ENCODE results near the gene NUAK1. TPM values are rescaled to one million over a fixed set of nuclear protein-coding genes. Genes with fewer than 3 reads are reported as not detected.

NUAK1 gene
- total RNA-seq, 1 experiment from 2014 or later = 1.3 TPM

- no peak for TF ChIP-seq EZH2 (IDR thresholded peaks at IDR 0.05; ENCODE audit: borderline replicate concordance, low read depth, low read length, poor library complexity, severe bottlenecking)
- no peak for TF ChIP-seq CTCF (conservative IDR thresholded peaks at IDR 0.05; ENCODE audit: low read depth, low read length)
- DNase-seq (ENCODE audit: low spot score) = no peak
- H3K27me3 ChIP-seq (replicated peaks; ENCODE audit: insufficient read depth, low read depth, low read length, poor library complexity) = peaks cover 12% of the 10 kb centered on the region
- ChIA-PET POLR2A (ENCODE audit: low non-redundant PET) (no interaction called here), CTCF (no interaction called here)
- BruUV-seq (replicated peaks) = no TSS peak
- intact Hi-C loops (cut with micrococcal nuclease; ENCODE audit: unreplicated experiment) = no loop called here
- H3K4me3 ChIP-seq (ENCODE audit: low read depth, low read length, poor library complexity, severe bottlenecking) = no peak overlapping the region
- no peaks in the 10 kb centered on the region for H3K9me3 ChIP-seq (ENCODE audit: low read depth, low read length, poor library complexity, severe bottlenecking)
- no peak overlapping the region for H3K27ac ChIP-seq (ENCODE audit: low read depth, low read length, poor library complexity, severe bottlenecking)
- no peaks in the 10 kb centered on the region for H3K4me1 ChIP-seq (ENCODE audit: insufficient read depth, low read length, poor library complexity, severe bottlenecking)
- no peaks in the 10 kb centered on the region for H3K36me3 ChIP-seq (ENCODE audit: insufficient read depth, low read length, poor library complexity, severe bottlenecking)
Measured at GRCh38 chr12:106174876-106175275, 36.1 kb upstream of the NUAK1 start.

- ChIA-PET POLR2A (ENCODE audit: low non-redundant PET) (no interaction called here), CTCF (no interaction called here)
- H3K9me3 ChIP-seq (ENCODE audit: low read depth, low read length, poor library complexity, severe bottlenecking) = no peaks in the 10 kb centered on the region
- peaks cover 12% of the 10 kb centered on the region for H3K27me3 ChIP-seq (replicated peaks; ENCODE audit: insufficient read depth, low read depth, low read length, poor library complexity)
- no peak for DNase-seq (ENCODE audit: low spot score)
- TF ChIP-seq EZH2 (IDR thresholded peaks at IDR 0.05; ENCODE audit: borderline replicate concordance, low read depth, low read length, poor library complexity, severe bottlenecking) (no peak), CTCF (conservative IDR thresholded peaks at IDR 0.05; ENCODE audit: low read depth, low read length) (no peak)
- no TSS peak for BruUV-seq (replicated peaks)
- no peaks in the 10 kb centered on the region for H3K4me1 ChIP-seq (ENCODE audit: insufficient read depth, low read length, poor library complexity, severe bottlenecking)
- H3K4me3 ChIP-seq (ENCODE audit: low read depth, low read length, poor library complexity, severe bottlenecking) = no peak overlapping the region
- intact Hi-C loops (cut with micrococcal nuclease; ENCODE audit: unreplicated experiment) = no loop called here
- no peak overlapping the region for H3K27ac ChIP-seq (ENCODE audit: low read depth, low read length, poor library complexity, severe bottlenecking)
- H3K36me3 ChIP-seq (ENCODE audit: insufficient read depth, low read length, poor library complexity, severe bottlenecking) = no peaks in the 10 kb centered on the region
Measured at GRCh38 chr12:106173442-106173841, 34.7 kb upstream of the NUAK1 start.

GRCh38 chr12:106171117-106171750 lies 32.5 kb upstream of the NUAK1 start:
- Histone ChIP-seq H3K4me1 (ENCODE audit: insufficient read depth, low read length, poor library complexity, severe bottlenecking) (no peaks in the 10 kb centered on the region), H3K36me3 (ENCODE audit: insufficient read depth, low read length, poor library complexity, severe bottlenecking) (no peaks in the 10 kb centered on the region), H3K27me3 (replicated peaks; ENCODE audit: insufficient read depth, low read depth, low read length, poor library complexity) (peaks cover 12% of the 10 kb centered on the region), H3K9me3 (ENCODE audit: low read depth, low read length, poor library complexity, severe bottlenecking) (no peaks in the 10 kb centered on the region), H3K4me3 (ENCODE audit: low read depth, low read length, poor library complexity, severe bottlenecking) (no peak overlapping the region), H3K27ac (ENCODE audit: low read depth, low read length, poor library complexity, severe bottlenecking) (no peak overlapping the region)
- intact Hi-C loops (cut with micrococcal nuclease; ENCODE audit: unreplicated experiment) = no loop called here
- no TSS peak for BruUV-seq (replicated peaks)
- CTCF ChIA-PET = no interaction called here
- POLR2A ChIA-PET (ENCODE audit: low non-redundant PET) = no interaction called here
- no peak for DNase-seq (ENCODE audit: low spot score)
- TF ChIP-seq CTCF (conservative IDR thresholded peaks at IDR 0.05; ENCODE audit: low read depth, low read length) (no peak), EZH2 (IDR thresholded peaks at IDR 0.05; ENCODE audit: borderline replicate concordance, low read depth, low read length, poor library complexity, severe bottlenecking) (no peak)
